ENCODE measurements around the gene CCR8. TPM values are rescaled to one million over a fixed set of nuclear protein-coding genes. Genes with fewer than 3 reads are reported as not detected.

Gene CCR8
- total RNA-seq, 1 experiment from 2014 or later: not detected

GRCh38 chr3:39295184-39295775 lies 34.2 kb upstream of the CCR8 start:
- no peaks in the 10 kb centered on the region for H3K36me3 Mint-ChIP-seq (ENCODE audit: insufficient read depth, unreplicated experiment)
- no peaks in the 10 kb centered on the region for H3K4me1 Mint-ChIP-seq (ENCODE audit: insufficient read depth, unreplicated experiment)
- DNase-seq (ENCODE audit: unreplicated experiment): no peak
- ChIA-PET CTCF (interaction anchor here (0.6 to 10.7 kb wide), 8 partner anchors 9 to 169 kb away, joined by 3 to 477 read pairs (median 4); partner anchors contain the start of gene XIRP1), POLR2A (interaction anchor here (0.6 kb wide), 1 partner anchor 198 kb away, joined by 3 read pairs; no protein-coding TSS in a partner anchor)
- intact Hi-C loops (cut with micrococcal nuclease): no loop called here
- peaks cover 8% of the 10 kb centered on the region for H3K9me3 Mint-ChIP-seq (ENCODE audit: unreplicated experiment)
- peaks cover 15% of the 10 kb centered on the region for H3K27me3 Mint-ChIP-seq (ENCODE audit: insufficient read depth, unreplicated experiment)
- no TSS peak for BruUV-seq (replicated peaks)
- no peak for TF ChIP-seq CTCF (IDR thresholded peaks at IDR 0.05; ENCODE audit: unreplicated experiment)
- H3K27ac Mint-ChIP-seq (ENCODE audit: low read depth, unreplicated experiment): no peak overlapping the region
- no peak overlapping the region for H3K4me3 Mint-ChIP-seq (ENCODE audit: unreplicated experiment)

- intact Hi-C loops (cut with micrococcal nuclease): no loop called here
- Mint-ChIP-seq H3K27ac (ENCODE audit: low read depth, unreplicated experiment) (no peak overlapping the region), H3K9me3 (ENCODE audit: unreplicated experiment) (peaks cover 15% of the 10 kb centered on the region), H3K4me1 (ENCODE audit: insufficient read depth, unreplicated experiment) (no peaks in the 10 kb centered on the region), H3K27me3 (ENCODE audit: insufficient read depth, unreplicated experiment) (peaks cover 27% of the 10 kb centered on the region), H3K4me3 (ENCODE audit: unreplicated experiment) (no peak overlapping the region), H3K36me3 (ENCODE audit: insufficient read depth, unreplicated experiment) (no peaks in the 10 kb centered on the region)
- ChIA-PET CTCF (interaction anchor here (1.0 to 1.5 kb wide), 4 partner anchors 8 to 89 kb away, joined by 4 to 5 read pairs (median 4); no protein-coding TSS in a partner anchor), POLR2A (interaction anchor here (0.7 kb wide), 1 partner anchor 90 kb away, joined by 3 read pairs; no protein-coding TSS in a partner anchor)
- no TSS peak for BruUV-seq (replicated peaks)
- DNase-seq (ENCODE audit: unreplicated experiment): no peak
- TF ChIP-seq CTCF (IDR thresholded peaks at IDR 0.05; ENCODE audit: unreplicated experiment): no peak
Observed at GRCh38 chr3:39296197-39297077, 33.1 kb upstream of the CCR8 start.

GRCh38 chr3:39299279-39299678 lies 30.2 kb upstream of the CCR8 start:
- CTCF ChIA-PET: interaction anchor here (1.1 kb wide), 1 partner anchor 79 kb away, joined by 4 read pairs; no protein-coding TSS in a partner anchor

More at GRCh38 chr3:39299279-39299678, 30.2 kb upstream of the CCR8 start:
- no peak for TF ChIP-seq CTCF (IDR thresholded peaks at IDR 0.05; ENCODE audit: unreplicated experiment)
- intact Hi-C loops (cut with micrococcal nuclease): no loop called here
- H3K9me3 Mint-ChIP-seq (ENCODE audit: unreplicated experiment): peaks cover 26% of the 10 kb centered on the region
- BruUV-seq (replicated peaks): no TSS peak
- no peak overlapping the region for H3K4me3 Mint-ChIP-seq (ENCODE audit: unreplicated experiment)
- DNase-seq (ENCODE audit: unreplicated experiment): no peak
- POLR2A ChIA-PET: no interaction called here
- no peak overlapping the region for H3K27ac Mint-ChIP-seq (ENCODE audit: low read depth, unreplicated experiment)
- H3K36me3 Mint-ChIP-seq (ENCODE audit: insufficient read depth, unreplicated experiment): no peaks in the 10 kb centered on the region
- H3K4me1 Mint-ChIP-seq (ENCODE audit: insufficient read depth, unreplicated experiment): no peaks in the 10 kb centered on the region
- peaks cover 55% of the 10 kb centered on the region for H3K27me3 Mint-ChIP-seq (ENCODE audit: insufficient read depth, unreplicated experiment)

All from MCF 10A (cell line).